Measurements from ENCODE around the gene DPF1. TPM values are rescaled to one million over a fixed set of nuclear protein-coding genes. Genes with fewer than 3 reads are reported as not detected.

The DPF1 gene
- total RNA-seq = 1.5 and 2.1 TPM in 2 replicates

DNA sequence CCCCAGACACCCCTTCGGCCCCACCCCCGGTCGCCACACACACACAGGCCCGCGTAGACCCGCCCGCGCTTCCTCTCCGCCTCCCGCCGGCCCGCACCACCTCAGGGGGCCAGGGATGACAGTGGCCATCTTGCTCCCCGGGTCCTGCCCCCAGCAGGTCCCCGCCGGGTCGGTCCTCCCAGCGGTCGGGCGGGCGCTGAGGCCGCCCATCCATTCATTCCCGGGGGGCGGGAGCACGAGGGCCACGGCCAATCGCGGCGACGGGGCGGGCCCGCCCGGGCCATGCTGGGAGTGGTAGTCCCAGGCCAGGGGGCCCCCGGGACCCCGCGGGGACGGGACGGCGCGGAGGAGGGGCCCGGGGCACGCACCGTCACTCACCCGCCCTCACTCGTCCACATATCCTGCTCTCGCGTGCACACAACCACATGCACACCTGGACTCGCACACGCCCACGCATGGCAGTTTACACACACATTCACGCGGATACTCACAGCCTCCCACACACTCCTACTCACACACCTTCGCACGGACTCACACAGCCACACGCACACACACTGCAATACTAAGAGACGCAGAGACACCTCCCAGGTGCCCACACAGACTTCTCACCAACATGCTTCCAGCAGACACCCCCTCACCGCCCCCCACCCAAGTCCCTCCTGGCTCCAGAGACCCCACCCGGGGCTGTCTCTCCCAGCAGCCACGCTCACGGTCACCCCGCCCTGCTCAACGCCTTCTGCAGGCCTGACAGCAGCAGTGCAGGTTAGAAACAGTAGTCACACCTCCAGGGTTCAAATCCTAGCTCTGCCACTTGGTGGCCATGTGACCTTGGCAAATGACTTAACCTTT is at the start of gene DPF1:
TSS of gene DPF1 (minus strand) at position 209 of the 849 bp plus-strand sequence. CDS start at position 129, 80 bp downstream.
- DNase-seq (ENCODE audit: low read depth) = no peak
- TF ChIP-seq, protein P1, sequence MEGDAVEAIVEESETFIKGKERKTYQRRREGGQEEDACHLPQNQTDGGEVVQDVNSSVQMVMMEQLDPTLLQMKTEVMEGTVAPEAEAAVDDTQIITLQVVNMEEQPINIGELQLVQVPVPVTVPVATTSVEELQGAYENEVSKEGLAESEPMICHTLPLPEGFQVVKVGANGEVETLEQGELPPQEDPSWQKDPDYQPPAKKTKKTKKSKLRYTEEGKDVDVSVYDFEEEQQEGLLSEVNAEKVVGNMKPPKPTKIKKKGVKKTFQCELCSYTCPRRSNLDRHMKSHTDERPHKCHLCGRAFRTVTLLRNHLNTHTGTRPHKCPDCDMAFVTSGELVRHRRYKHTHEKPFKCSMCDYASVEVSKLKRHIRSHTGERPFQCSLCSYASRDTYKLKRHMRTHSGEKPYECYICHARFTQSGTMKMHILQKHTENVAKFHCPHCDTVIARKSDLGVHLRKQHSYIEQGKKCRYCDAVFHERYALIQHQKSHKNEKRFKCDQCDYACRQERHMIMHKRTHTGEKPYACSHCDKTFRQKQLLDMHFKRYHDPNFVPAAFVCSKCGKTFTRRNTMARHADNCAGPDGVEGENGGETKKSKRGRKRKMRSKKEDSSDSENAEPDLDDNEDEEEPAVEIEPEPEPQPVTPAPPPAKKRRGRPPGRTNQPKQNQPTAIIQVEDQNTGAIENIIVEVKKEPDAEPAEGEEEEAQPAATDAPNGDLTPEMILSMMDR (IDR thresholded peaks at IDR 0.05; ENCODE audit: insufficient read depth, low read length, poor library complexity, severe bottlenecking) = peak; percentile 41
- Histone ChIP-seq H3K36me3 (ENCODE audit: control insufficient read depth, insufficient read depth, low read length) (no peaks in the 10 kb centered on the region), H3K27me3 (ENCODE audit: control insufficient read depth, insufficient read depth, low read length) (peaks cover 19% of the 10 kb centered on the region), H3K4me3 (ENCODE audit: low read depth, low read length) (peak within 1 kb of the TSS; percentile 69)

DNA sequence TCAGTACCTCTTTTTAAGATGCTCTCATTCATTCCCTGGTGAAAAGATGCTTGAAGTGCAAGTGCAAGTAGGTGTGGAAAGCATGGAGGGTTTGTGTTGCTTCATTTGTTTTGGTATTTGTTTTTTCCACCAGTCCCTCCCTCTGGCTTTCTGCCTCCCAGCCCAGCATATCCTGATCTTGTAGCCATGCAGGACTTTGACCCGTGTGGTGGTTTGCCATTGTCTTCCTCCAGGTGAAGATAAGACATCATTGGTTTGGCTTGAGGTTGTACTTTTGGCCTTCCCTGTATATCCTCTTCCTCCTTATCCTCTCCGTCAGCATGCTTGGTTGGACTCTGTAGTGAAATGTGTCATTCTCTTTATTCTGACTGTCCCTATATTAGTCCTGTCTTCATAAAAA is 49.5 kb upstream of the DPF1 start:
- no peaks in the 10 kb centered on the region for H3K27me3 ChIP-seq (ENCODE audit: control insufficient read depth, insufficient read depth, low read length)
- H3K4me3 ChIP-seq (ENCODE audit: low read depth, low read length) = no peak overlapping the region
- no peaks in the 10 kb centered on the region for H3K36me3 ChIP-seq (ENCODE audit: control insufficient read depth, insufficient read depth, low read length)
- TF ChIP-seq, protein P1 (IDR thresholded peaks at IDR 0.05; ENCODE audit: insufficient read depth, low read length, poor library complexity, severe bottlenecking) = no peak
- no peak for DNase-seq (ENCODE audit: low read depth)

DNA sequence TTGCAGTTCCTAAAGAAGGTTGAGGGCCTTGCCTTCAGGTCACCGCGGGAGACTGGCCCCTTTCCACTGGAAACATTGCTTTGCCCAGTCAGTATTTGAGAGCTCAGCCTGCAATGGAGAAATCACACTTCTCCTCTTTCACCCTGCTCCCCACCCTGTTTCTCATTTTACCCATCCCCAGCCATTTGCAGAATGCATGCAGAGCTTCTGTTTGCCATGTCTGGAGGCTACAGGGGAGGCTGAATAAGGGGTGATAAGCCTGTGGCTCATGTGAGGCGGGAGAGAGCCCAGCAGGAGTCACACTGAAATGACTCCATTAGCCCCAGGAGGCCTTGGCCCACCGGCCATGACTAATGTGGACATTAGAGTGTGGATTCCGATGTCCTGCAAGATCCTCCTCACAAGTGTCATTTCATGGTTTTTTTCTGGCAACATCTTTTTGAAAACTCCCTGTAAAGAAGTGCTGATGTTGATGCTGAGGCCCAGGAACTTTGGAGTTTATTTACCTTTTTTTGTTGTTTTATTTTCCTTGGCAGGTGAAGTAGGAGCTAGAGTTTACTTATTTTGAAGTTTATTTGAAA is 46.7 kb upstream of the DPF1 start:
- no peak overlapping the region for H3K4me3 ChIP-seq (ENCODE audit: low read depth, low read length)
- H3K36me3 ChIP-seq (ENCODE audit: control insufficient read depth, insufficient read depth, low read length) = no peaks in the 10 kb centered on the region
- DNase-seq (ENCODE audit: low read depth) = no peak

DNA sequence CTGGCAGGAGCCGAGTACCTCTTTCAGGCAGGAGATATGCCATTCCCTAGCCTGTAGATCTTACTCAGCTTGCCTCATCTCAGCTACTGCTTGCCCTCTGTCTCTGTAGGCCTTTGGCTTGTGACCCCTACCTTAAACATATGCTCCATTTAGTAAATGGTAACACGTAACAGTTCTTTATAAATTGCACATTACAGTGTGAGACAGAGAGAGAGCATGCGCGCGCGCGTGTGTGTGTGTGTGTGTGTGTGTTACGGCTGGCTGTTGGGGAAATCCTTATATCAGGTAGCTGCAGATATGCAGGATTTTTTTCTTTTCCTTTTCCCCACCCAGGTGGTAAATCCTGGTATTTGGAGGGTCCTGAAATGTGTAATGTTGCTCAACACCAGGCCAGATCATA is 44.5 kb upstream of the DPF1 start:
- DNase-seq (ENCODE audit: low read depth) = no peak
- no peak overlapping the region for H3K4me3 ChIP-seq (ENCODE audit: low read depth, low read length)

More for the DNA sequence above, 46.7 kb upstream of the DPF1 start:
- TF ChIP-seq, protein P1 (IDR thresholded peaks at IDR 0.05; ENCODE audit: insufficient read depth, low read length, poor library complexity, severe bottlenecking) = no peak
- no peaks in the 10 kb centered on the region for H3K27me3 ChIP-seq (ENCODE audit: control insufficient read depth, insufficient read depth, low read length)

DNA sequence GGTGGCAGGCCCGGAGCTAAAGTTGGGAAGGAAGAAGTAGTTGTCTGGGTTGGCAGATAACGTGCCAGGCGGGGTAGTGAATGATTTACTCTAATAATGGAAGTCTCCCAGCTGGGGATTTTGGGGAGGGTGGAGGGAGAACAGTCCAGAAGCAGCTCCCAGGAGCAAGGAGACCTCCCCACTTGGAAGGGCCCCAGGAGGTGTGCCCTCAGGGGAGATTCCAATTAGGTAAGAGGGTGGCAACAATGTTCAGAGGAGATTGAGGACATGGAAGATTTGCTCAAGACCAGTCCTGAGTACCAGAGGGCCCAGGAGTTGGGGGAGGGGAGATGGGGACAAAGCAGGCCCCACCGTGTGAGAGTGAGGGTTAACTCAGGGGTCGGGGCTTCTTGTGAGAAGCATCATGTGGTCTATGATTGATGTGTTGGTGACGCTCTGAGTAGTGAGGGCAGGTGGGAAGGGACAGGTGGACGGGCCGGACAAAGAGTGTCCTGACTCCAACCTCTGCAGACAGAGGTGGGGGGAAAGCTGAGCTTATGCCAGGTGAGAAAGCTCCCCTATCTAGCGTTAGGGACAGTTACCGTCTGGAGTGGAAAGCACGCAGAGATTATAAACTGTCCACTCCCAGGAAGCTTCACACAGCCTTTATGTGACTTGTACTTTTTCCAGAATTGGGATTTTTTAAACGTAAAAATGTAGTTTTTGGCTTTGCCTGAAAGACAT is 43.9 kb upstream of the DPF1 start:
- Histone ChIP-seq H3K4me3 (ENCODE audit: low read depth, low read length) (no peak overlapping the region), H3K36me3 (ENCODE audit: control insufficient read depth, insufficient read depth, low read length) (no peaks in the 10 kb centered on the region), H3K27me3 (ENCODE audit: control insufficient read depth, insufficient read depth, low read length) (no peaks in the 10 kb centered on the region)
- TF ChIP-seq, protein P1 (IDR thresholded peaks at IDR 0.05; ENCODE audit: insufficient read depth, low read length, poor library complexity, severe bottlenecking) = no peak
- DNase-seq (ENCODE audit: low read depth) = no peak

More for the DNA sequence above, 44.5 kb upstream of the DPF1 start:
- Histone ChIP-seq H3K36me3 (ENCODE audit: control insufficient read depth, insufficient read depth, low read length) (no peaks in the 10 kb centered on the region), H3K27me3 (ENCODE audit: control insufficient read depth, insufficient read depth, low read length) (no peaks in the 10 kb centered on the region)
- TF ChIP-seq, protein P1 (IDR thresholded peaks at IDR 0.05; ENCODE audit: insufficient read depth, low read length, poor library complexity, severe bottlenecking) = no peak
